ENCODE results near the gene SDK1. TPM values are rescaled to one million over a fixed set of nuclear protein-coding genes. Genes with fewer than 3 reads are reported as not detected.

SDK1 gene
- total RNA-seq, 1 donor from 2014 or later, result 0.53 TPM

- no peak for DNase-seq (ENCODE audit: low spot score)
- no peak for ATAC-seq
These were observed 809.4 kb downstream of the SDK1 start for GRCh38 chr7:4110438-4110837.

GRCh38 chr7:4111166-4111565 lies 810.1 kb downstream of the SDK1 start:
- DNase-seq (ENCODE audit: low spot score), result no peak
- ATAC-seq, result no peak

GRCh38 chr7:4113271-4113670 lies 812.2 kb downstream of the SDK1 start:
- DNase-seq (ENCODE audit: low spot score), result no peak
- ATAC-seq, result no peak

- ATAC-seq, result no peak
- DNase-seq (ENCODE audit: low spot score), result no peak
These were observed 812.9 kb downstream of the SDK1 start for GRCh38 chr7:4113976-4114375.

- ATAC-seq, result no peak
- DNase-seq (ENCODE audit: low spot score), result no peak
These were observed 814.4 kb downstream of the SDK1 start for GRCh38 chr7:4115442-4115841.

- no peak for DNase-seq (ENCODE audit: low spot score)
- no peak for ATAC-seq
These were observed 815.0 kb downstream of the SDK1 start for GRCh38 chr7:4115941-4116610.

- DNase-seq (ENCODE audit: low spot score) (no peak), ATAC-seq (no peak)
These were observed 818.8 kb downstream of the SDK1 start for GRCh38 chr7:4119848-4120247.

- ATAC-seq (no peak), DNase-seq (ENCODE audit: low spot score) (no peak)
These were observed 822.3 kb downstream of the SDK1 start for GRCh38 chr7:4123346-4123745.

GRCh38 chr7:4123823-4124222 lies 822.8 kb downstream of the SDK1 start:
- DNase-seq (ENCODE audit: low spot score) (no peak), ATAC-seq (no peak)

- DNase-seq (ENCODE audit: low spot score) (no peak), ATAC-seq (no peak)
These were observed 823.8 kb downstream of the SDK1 start for GRCh38 chr7:4124556-4125477.

- ATAC-seq (no peak), DNase-seq (ENCODE audit: low spot score) (no peak)
These were observed 827.0 kb downstream of the SDK1 start for GRCh38 chr7:4127909-4128560.

GRCh38 chr7:4129481-4130122 lies 828.5 kb downstream of the SDK1 start:
- DNase-seq (ENCODE audit: low spot score) (no peak), ATAC-seq (no peak)

GRCh38 chr7:4131063-4131462 lies 830.0 kb downstream of the SDK1 start:
- ATAC-seq (no peak), DNase-seq (ENCODE audit: low spot score) (no peak)

- ATAC-seq (no peak), DNase-seq (ENCODE audit: low spot score) (no peak)
These were observed 831.2 kb downstream of the SDK1 start for GRCh38 chr7:4132221-4132620.

GRCh38 chr7:4133491-4134044 lies 832.5 kb downstream of the SDK1 start:
- no peak for ATAC-seq
- DNase-seq (ENCODE audit: low spot score), result no peak

- ATAC-seq (peak; percentile 69), DNase-seq (ENCODE audit: low spot score) (peak; percentile 64)
These were observed 833.2 kb downstream of the SDK1 start for GRCh38 chr7:4134204-4134603.

- peak; percentile 83 for DNase-seq (ENCODE audit: low spot score)
- peak; percentile 85 for ATAC-seq
These were observed 833.6 kb downstream of the SDK1 start for GRCh38 chr7:4134631-4135030.

GRCh38 chr7:4135301-4135700 lies 834.2 kb downstream of the SDK1 start:
- no peak for ATAC-seq
- no peak for DNase-seq (ENCODE audit: low spot score)

GRCh38 chr7:4136036-4136435 lies 835.0 kb downstream of the SDK1 start:
- no peak for DNase-seq (ENCODE audit: low spot score)
- ATAC-seq, result no peak

GRCh38 chr7:4136501-4137110 lies 835.6 kb downstream of the SDK1 start:
- no peak for DNase-seq (ENCODE audit: low spot score)
- ATAC-seq, result no peak
